Occipital lobe (tissue), 2 donors: ENCODE measurements around the gene CHTF18. TPM values are rescaled to one million over a fixed set of nuclear protein-coding genes. Genes with fewer than 3 reads are reported as not detected.
A peak's percentile ranks its signal among the peaks of the same experiment; 100 is the strongest.
"Not testable (repeated sequence)": the region's sequence is repeated elsewhere in the genome, so short reads cannot be mapped to it uniquely, and the experiment has no call there.

Source experiments
- DNase-seq: peaks from one replicate; lab custom pipeline; 2025; lab: John Stamatoyannopoulos, UW
- total RNA-seq: library from RNA; depleted of rRNA; stranded (reverse); fragments of >200 nt; gene quantifications from one replicate; pipeline ENCODE4 v1.2.3, GENCODE V29; 2014

CHTF18 gene
- 8.9 TPM for total RNA-seq

- DNase-seq, result peak; percentile 87
Measured at GRCh38 chr16:788399-789126, at the start of gene CHTF18. TSS of gene CHTF18 (plus strand) at chr16:788620. CDS start at chr16:788685, 65 bp downstream.

GRCh38 chr16:739560-740458 lies 48.6 kb upstream of the CHTF18 start:
- no peak for DNase-seq

GRCh38 chr16:740459-740763 lies 48.0 kb upstream of the CHTF18 start:
- DNase-seq, result no peak

- peak; percentile 80 for DNase-seq
Measured at GRCh38 chr16:740764-741505, 47.5 kb upstream of the CHTF18 start, which contains the start of gene CIAO3. TSS of gene CIAO3 (minus strand) at chr16:740997. CDS start at chr16:740985, 12 bp downstream.

- DNase-seq, result no peak
Measured at GRCh38 chr16:741986-742629, 46.3 kb upstream of the CHTF18 start.

- DNase-seq, result not testable (repeated sequence)
Measured at GRCh38 chr16:742894-743293, 45.5 kb upstream of the CHTF18 start.

- DNase-seq, result no peak
Measured at GRCh38 chr16:743794-744500, 44.5 kb upstream of the CHTF18 start.

- DNase-seq, result no peak
Measured at GRCh38 chr16:745739-746138, 42.7 kb upstream of the CHTF18 start.

- DNase-seq, result no peak
Measured at GRCh38 chr16:746637-747036, 41.8 kb upstream of the CHTF18 start.

- DNase-seq, result no peak
Measured at GRCh38 chr16:747978-748746, 40.3 kb upstream of the CHTF18 start.

GRCh38 chr16:749010-749409 lies 39.4 kb upstream of the CHTF18 start:
- DNase-seq, result no peak

- DNase-seq, result no peak
Measured at GRCh38 chr16:750485-750884, 37.9 kb upstream of the CHTF18 start.

- peak; percentile 68 for DNase-seq
Measured at GRCh38 chr16:751152-752006, 37.0 kb upstream of the CHTF18 start.

GRCh38 chr16:752007-752312 lies 36.5 kb upstream of the CHTF18 start:
- DNase-seq, result no peak

- not testable (repeated sequence) for DNase-seq
Measured at GRCh38 chr16:754121-754607, 34.3 kb upstream of the CHTF18 start.

GRCh38 chr16:754656-755055 lies 33.8 kb upstream of the CHTF18 start:
- DNase-seq, result no peak

- no peak for DNase-seq
Measured at GRCh38 chr16:756428-756827, 32.0 kb upstream of the CHTF18 start.

- no peak for DNase-seq
Measured at GRCh38 chr16:759110-759910, 29.1 kb upstream of the CHTF18 start.
